ENCODE results near the gene FNDC8.

- TF ChIP-seq SUZ12 (IDR thresholded peaks at IDR 0.05; ENCODE audit: extremely low read depth, insufficient read depth, insufficient read length) (no peak), YY1 (IDR thresholded peaks at IDR 0.05; ENCODE audit: insufficient read depth, insufficient read length) (no peak), ZNF274 (IDR thresholded peaks at IDR 0.05; ENCODE audit: low read depth, low read length) (no peak)
These were observed 36.4 kb upstream of the FNDC8 start for GRCh38 chr17:35084987-35085386.
